Right lobe of liver (tissue), 4 donors: ENCODE measurements around the gene RGS4.

Experiments
- POLR2A ChIP-seq: fragments of 450-650 bp; IDR thresholded peaks from one replicate; pipeline ENCODE4 v1.6.1; 2017; ENCODE audit warnings: antibody characterized with exemption, mild to moderate bottlenecking
- TF ChIP-seq, protein P1 (sequence below), 4 donors: fragments of 200-600 bp in 3 of 4; fragments of 450-650 bp in 1 of 4; IDR thresholded peaks; one replicate each; pipeline versions ENCODE4 v1.5.1 to v1.8.0; 2016 to 2022; ENCODE audit warnings: antibody characterized with exemption in 4 of 4, mild to moderate bottlenecking in 2 of 4
- donor health status: DM: no; HTN: no; CAD: no.
- donor health status: DM: no; HTN: no; CAD: no.
- donor health status: DM: no; HTN: yes; CAD: no.

- TF ChIP-seq, protein P1, sequence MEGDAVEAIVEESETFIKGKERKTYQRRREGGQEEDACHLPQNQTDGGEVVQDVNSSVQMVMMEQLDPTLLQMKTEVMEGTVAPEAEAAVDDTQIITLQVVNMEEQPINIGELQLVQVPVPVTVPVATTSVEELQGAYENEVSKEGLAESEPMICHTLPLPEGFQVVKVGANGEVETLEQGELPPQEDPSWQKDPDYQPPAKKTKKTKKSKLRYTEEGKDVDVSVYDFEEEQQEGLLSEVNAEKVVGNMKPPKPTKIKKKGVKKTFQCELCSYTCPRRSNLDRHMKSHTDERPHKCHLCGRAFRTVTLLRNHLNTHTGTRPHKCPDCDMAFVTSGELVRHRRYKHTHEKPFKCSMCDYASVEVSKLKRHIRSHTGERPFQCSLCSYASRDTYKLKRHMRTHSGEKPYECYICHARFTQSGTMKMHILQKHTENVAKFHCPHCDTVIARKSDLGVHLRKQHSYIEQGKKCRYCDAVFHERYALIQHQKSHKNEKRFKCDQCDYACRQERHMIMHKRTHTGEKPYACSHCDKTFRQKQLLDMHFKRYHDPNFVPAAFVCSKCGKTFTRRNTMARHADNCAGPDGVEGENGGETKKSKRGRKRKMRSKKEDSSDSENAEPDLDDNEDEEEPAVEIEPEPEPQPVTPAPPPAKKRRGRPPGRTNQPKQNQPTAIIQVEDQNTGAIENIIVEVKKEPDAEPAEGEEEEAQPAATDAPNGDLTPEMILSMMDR (IDR thresholded peaks at IDR 0.05), result no peak
- TF ChIP-seq POLR2A, result no peak
These were observed 32.5 kb upstream of the RGS4 start for GRCh38 chr1:163036671-163037070.
